Neural cell (in vitro differentiated cells): ENCODE data around the gene SLCO3A1. TPM values are rescaled to one million over a fixed set of nuclear protein-coding genes. Genes with fewer than 3 reads are reported as not detected.

Source experiments
- H2AFZ ChIP-seq: fragments of 200-600, 300-800 bp; sonication (generic), shearing (Covaris generic); 2 replicates; pipeline ENCODE4 v1.6.0; 2014; ENCODE audit warnings: low read depth, mild to moderate bottlenecking, antibody characterized with exemption, low read length, moderate library complexity
- H3F3A ChIP-seq: fragments of 200-600 bp; shearing (Covaris generic); 2 replicates; pipeline ENCODE4 v1.6.1; 2016; ENCODE audit warnings: mild to moderate bottlenecking, moderate library complexity, mixed read lengths, antibody characterized with exemption, low read length; ENCODE audit not compliant: insufficient read depth, poor library complexity, severe bottlenecking
- H3K27ac ChIP-seq: fragments of 200-600, 300-800 bp; sonication (generic), shearing (Covaris generic); 2 replicates; pipeline ENCODE4 v1.5.1; 2014; ENCODE audit warnings: mild to moderate bottlenecking, low read length, moderate library complexity
- H3K27me3 ChIP-seq: fragments of 300-800, 200-600 bp; sonication (generic), shearing (Covaris generic); 2 replicates; pipeline ENCODE4 v1.6.0; 2014; ENCODE audit warnings: mild to moderate bottlenecking, low read depth, low read length, moderate library complexity; ENCODE audit not compliant: insufficient read depth
- H3K36me3 ChIP-seq: fragments of 300-800, 200-600 bp; sonication (generic), shearing (Covaris generic); 2 replicates; pipeline ENCODE4 v1.5.1; 2014; ENCODE audit warnings: mild to moderate bottlenecking, antibody characterized with exemption, low read length, moderate library complexity; ENCODE audit not compliant: insufficient read depth
- H3K4me2 ChIP-seq: fragments of 300-800, 200-600 bp; sonication (generic), shearing (Covaris generic); 2 replicates; pipeline ENCODE4 v1.6.0; 2014; ENCODE audit warnings: mild to moderate bottlenecking, low read length
- H3K4me3 ChIP-seq: fragments of 300-800, 200-600 bp; sonication (generic), shearing (Covaris generic); 2 replicates; pipeline ENCODE4 v1.5.1; 2014; ENCODE audit warnings: mild to moderate bottlenecking, low read length, moderate library complexity
- H3K79me2 ChIP-seq: fragments of 200-600 bp; shearing (Covaris generic); replicated peaks from 2 replicates; pipeline ENCODE4 v1.6.0; 2014; ENCODE audit warnings: mild to moderate bottlenecking, low read length, moderate library complexity; ENCODE audit not compliant: insufficient read depth
- H3K9ac ChIP-seq: fragments of 300-800, 200-600 bp; sonication (generic), shearing (Covaris generic); 2 replicates; pipeline ENCODE4 v1.6.1; 2016; ENCODE audit warnings: mild to moderate bottlenecking, low read length, mixed read lengths
- H3K9me2 ChIP-seq: fragments of 200-600 bp; shearing (Covaris generic); 2 replicates; pipeline ENCODE4 v1.6.1; 2016; ENCODE audit warnings: mild to moderate bottlenecking, low read length, mixed read lengths; ENCODE audit not compliant: insufficient read depth
- H3K9me3 ChIP-seq: fragments of 200-600, 300-800 bp; sonication (generic), shearing (Covaris generic); 2 replicates; pipeline ENCODE4 v1.6.1; 2016; ENCODE audit warnings: mild to moderate bottlenecking, mixed run types, low read length, moderate library complexity, mixed read lengths
- H4K20me1 ChIP-seq: fragments of 200-600 bp; shearing (Covaris generic); 2 replicates; pipeline ENCODE4 v1.6.1; 2016; ENCODE audit warnings: mild to moderate bottlenecking, mixed run types; ENCODE audit not compliant: insufficient read depth
- CTCF ChIP-seq: fragments of 450-650 bp; IDR thresholded peaks from 2 replicates; pipeline ENCODE4 v1.5.1; 2014; ENCODE audit warnings: antibody characterized with exemption, mild to moderate bottlenecking, moderate library complexity; ENCODE audit not compliant: poor library complexity, severe bottlenecking
- EP300 ChIP-seq: fragments of 450-650 bp; conservative IDR thresholded peaks from 2 replicates; pipeline ENCODE4 v1.6.1; 2014; ENCODE audit warnings: antibody characterized with exemption, mild to moderate bottlenecking, moderate library complexity; ENCODE audit not compliant: poor library complexity, severe bottlenecking
- EZH2 ChIP-seq: fragments of 200-600, 300-800 bp; shearing (Covaris generic), sonication (generic); IDR thresholded peaks from 2 replicates; pipeline ENCODE4 v1.6.1; 2014; ENCODE audit warnings: antibody characterized with exemption, low read length, borderline replicate concordance, mild to moderate bottlenecking; ENCODE audit not compliant: insufficient read depth, poor library complexity, severe bottlenecking
- MXI1 ChIP-seq: fragments of 450-650 bp; conservative IDR thresholded peaks from 2 replicates; pipeline ENCODE4 v1.6.1; 2014; ENCODE audit warnings: antibody characterized with exemption, mild to moderate bottlenecking; ENCODE audit not compliant: poor library complexity, severe bottlenecking
- POLR2AphosphoS5 ChIP-seq: IDR thresholded peaks from 2 replicates; pipeline ENCODE4 v1.6.1; 2012
- RAD21 ChIP-seq: fragments of 450-650 bp; conservative IDR thresholded peaks from 2 replicates; pipeline ENCODE4 v1.6.1; 2014; ENCODE audit warnings: antibody characterized with exemption, mild to moderate bottlenecking, moderate library complexity
- SMC3 ChIP-seq: fragments of 450-650 bp; conservative IDR thresholded peaks from 2 replicates; pipeline ENCODE4 v1.6.1; 2014; ENCODE audit warnings: antibody characterized with exemption, mild to moderate bottlenecking, moderate library complexity; ENCODE audit not compliant: poor library complexity
- TAF1 ChIP-seq: IDR thresholded peaks from 2 replicates; pipeline ENCODE4 v1.6.1; 2012; ENCODE audit warnings: low read depth
- polyA plus RNA-seq: library from polyadenylated mRNA; depleted of rRNA; stranded (reverse); fragments of >200 nt; gene quantifications from 2 replicates; pipeline ENCODE4 v1.2.3, GENCODE V29; 2014
- TF ChIP-seq, protein P1 (sequence below): IDR thresholded peaks from 2 replicates; pipeline ENCODE4 v1.6.1; 2012; ENCODE audit warnings: borderline replicate concordance

SLCO3A1 gene
- polyA plus RNA-seq, 1 donor from 2014 or later, result 14.2 TPM

GRCh38 chr15:91976966-91977365 lies 123.5 kb downstream of the SLCO3A1 start:
- H3K9ac ChIP-seq, result no peak overlapping the region
- H3F3A ChIP-seq, result no peaks in the 10 kb centered on the region
- H3K27me3 ChIP-seq, result no peaks in the 10 kb centered on the region
- no peak overlapping the region for H3K4me3 ChIP-seq
- H4K20me1 ChIP-seq, result peaks cover 2% of the 10 kb centered on the region
- H3K79me2 ChIP-seq, result peaks cover 6% of the 10 kb centered on the region
- TF ChIP-seq EP300, result no peak
- TF ChIP-seq, protein P1, sequence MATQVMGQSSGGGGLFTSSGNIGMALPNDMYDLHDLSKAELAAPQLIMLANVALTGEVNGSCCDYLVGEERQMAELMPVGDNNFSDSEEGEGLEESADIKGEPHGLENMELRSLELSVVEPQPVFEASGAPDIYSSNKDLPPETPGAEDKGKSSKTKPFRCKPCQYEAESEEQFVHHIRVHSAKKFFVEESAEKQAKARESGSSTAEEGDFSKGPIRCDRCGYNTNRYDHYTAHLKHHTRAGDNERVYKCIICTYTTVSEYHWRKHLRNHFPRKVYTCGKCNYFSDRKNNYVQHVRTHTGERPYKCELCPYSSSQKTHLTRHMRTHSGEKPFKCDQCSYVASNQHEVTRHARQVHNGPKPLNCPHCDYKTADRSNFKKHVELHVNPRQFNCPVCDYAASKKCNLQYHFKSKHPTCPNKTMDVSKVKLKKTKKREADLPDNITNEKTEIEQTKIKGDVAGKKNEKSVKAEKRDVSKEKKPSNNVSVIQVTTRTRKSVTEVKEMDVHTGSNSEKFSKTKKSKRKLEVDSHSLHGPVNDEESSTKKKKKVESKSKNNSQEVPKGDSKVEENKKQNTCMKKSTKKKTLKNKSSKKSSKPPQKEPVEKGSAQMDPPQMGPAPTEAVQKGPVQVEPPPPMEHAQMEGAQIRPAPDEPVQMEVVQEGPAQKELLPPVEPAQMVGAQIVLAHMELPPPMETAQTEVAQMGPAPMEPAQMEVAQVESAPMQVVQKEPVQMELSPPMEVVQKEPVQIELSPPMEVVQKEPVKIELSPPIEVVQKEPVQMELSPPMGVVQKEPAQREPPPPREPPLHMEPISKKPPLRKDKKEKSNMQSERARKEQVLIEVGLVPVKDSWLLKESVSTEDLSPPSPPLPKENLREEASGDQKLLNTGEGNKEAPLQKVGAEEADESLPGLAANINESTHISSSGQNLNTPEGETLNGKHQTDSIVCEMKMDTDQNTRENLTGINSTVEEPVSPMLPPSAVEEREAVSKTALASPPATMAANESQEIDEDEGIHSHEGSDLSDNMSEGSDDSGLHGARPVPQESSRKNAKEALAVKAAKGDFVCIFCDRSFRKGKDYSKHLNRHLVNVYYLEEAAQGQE, result no peak
- TF ChIP-seq RAD21, result no peak
- no peak for TF ChIP-seq POLR2AphosphoS5
- TF ChIP-seq MXI1, result no peak
- TF ChIP-seq EZH2, result no peak
- TF ChIP-seq CTCF, result no peak
- TF ChIP-seq TAF1, result no peak
- no peak for TF ChIP-seq SMC3
- H3K9me2 ChIP-seq, result no peaks in the 10 kb centered on the region
- no peak overlapping the region for H3K27ac ChIP-seq
- H3K4me2 ChIP-seq, result no peak overlapping the region
- H2AFZ ChIP-seq, result no peak overlapping the region
- no peaks in the 10 kb centered on the region for H3K36me3 ChIP-seq
- no peaks in the 10 kb centered on the region for H3K9me3 ChIP-seq

GRCh38 chr15:91980502-91981267 lies 127.2 kb downstream of the SLCO3A1 start:
- no peaks in the 10 kb centered on the region for H3F3A ChIP-seq
- no peaks in the 10 kb centered on the region for H3K9me3 ChIP-seq
- no peak overlapping the region for H2AFZ ChIP-seq
- no peak overlapping the region for H3K9ac ChIP-seq
- no peak overlapping the region for H3K4me2 ChIP-seq
- no peak overlapping the region for H3K27ac ChIP-seq
- H3K79me2 ChIP-seq, result peaks cover 2% of the 10 kb centered on the region
- TF ChIP-seq TAF1, result no peak
- no peak for TF ChIP-seq CTCF
- no peak for TF ChIP-seq EP300
- TF ChIP-seq EZH2, result no peak
- TF ChIP-seq, protein P1, result no peak
- TF ChIP-seq MXI1, result no peak
- TF ChIP-seq POLR2AphosphoS5, result no peak
- TF ChIP-seq SMC3, result no peak
- TF ChIP-seq RAD21, result no peak
- H3K36me3 ChIP-seq, result no peaks in the 10 kb centered on the region
- no peaks in the 10 kb centered on the region for H4K20me1 ChIP-seq
- no peaks in the 10 kb centered on the region for H3K27me3 ChIP-seq
- H3K4me3 ChIP-seq, result no peak overlapping the region
- H3K9me2 ChIP-seq, result no peaks in the 10 kb centered on the region
